GM19463 (cell line): ENCODE results near the gene KLF15.

Experiments used
- ATAC-seq: cut with Tn5 transposase; IDR thresholded peaks from one replicate; pipeline ENCODE4 v1.9.1; 2021; ENCODE audit warnings: mild to moderate bottlenecking, moderate library complexity; ENCODE audit not compliant: unreplicated experiment

Gene KLF15

GRCh38 chr3:126307591-126308393 is 49.4 kb downstream of the KLF15 start:
- no peak for ATAC-seq

- ATAC-seq = no peak
These were observed 50.2 kb downstream of the KLF15 start for GRCh38 chr3:126306888-126307482.

GRCh38 chr3:126306397-126306796 is 50.8 kb downstream of the KLF15 start:
- ATAC-seq = no peak

GRCh38 chr3:126305427-126305826 is 51.8 kb downstream of the KLF15 start:
- no peak for ATAC-seq

- no peak for ATAC-seq
These were observed 52.5 kb downstream of the KLF15 start for GRCh38 chr3:126304704-126305103.

GRCh38 chr3:126304291-126304690 is 52.9 kb downstream of the KLF15 start:
- ATAC-seq = no peak

- no peak for ATAC-seq
These were observed 53.9 kb downstream of the KLF15 start for GRCh38 chr3:126303272-126303671.

GRCh38 chr3:126300761-126301481 is 56.3 kb downstream of the KLF15 start:
- no peak for ATAC-seq

GRCh38 chr3:126300001-126300760 is 57.0 kb downstream of the KLF15 start:
- ATAC-seq = no peak

GRCh38 chr3:126295407-126295939 is 61.7 kb downstream of the KLF15 start:
- ATAC-seq = no peak

GRCh38 chr3:126294211-126294808 is 62.9 kb downstream of the KLF15 start:
- ATAC-seq = no peak

- ATAC-seq = no peak
These were observed 63.7 kb downstream of the KLF15 start for GRCh38 chr3:126293370-126294082.
